Measurements from ENCODE around the gene MED15. TPM values are rescaled to one million over a fixed set of nuclear protein-coding genes. Genes with fewer than 3 reads are reported as not detected.
A peak's percentile ranks its signal among the peaks of the same experiment; 100 is the strongest.

MED15 gene
- total RNA-seq, 4 donors from 2014 or later, result 37.5 to 69.4 (median 52.7) TPM

DNA sequence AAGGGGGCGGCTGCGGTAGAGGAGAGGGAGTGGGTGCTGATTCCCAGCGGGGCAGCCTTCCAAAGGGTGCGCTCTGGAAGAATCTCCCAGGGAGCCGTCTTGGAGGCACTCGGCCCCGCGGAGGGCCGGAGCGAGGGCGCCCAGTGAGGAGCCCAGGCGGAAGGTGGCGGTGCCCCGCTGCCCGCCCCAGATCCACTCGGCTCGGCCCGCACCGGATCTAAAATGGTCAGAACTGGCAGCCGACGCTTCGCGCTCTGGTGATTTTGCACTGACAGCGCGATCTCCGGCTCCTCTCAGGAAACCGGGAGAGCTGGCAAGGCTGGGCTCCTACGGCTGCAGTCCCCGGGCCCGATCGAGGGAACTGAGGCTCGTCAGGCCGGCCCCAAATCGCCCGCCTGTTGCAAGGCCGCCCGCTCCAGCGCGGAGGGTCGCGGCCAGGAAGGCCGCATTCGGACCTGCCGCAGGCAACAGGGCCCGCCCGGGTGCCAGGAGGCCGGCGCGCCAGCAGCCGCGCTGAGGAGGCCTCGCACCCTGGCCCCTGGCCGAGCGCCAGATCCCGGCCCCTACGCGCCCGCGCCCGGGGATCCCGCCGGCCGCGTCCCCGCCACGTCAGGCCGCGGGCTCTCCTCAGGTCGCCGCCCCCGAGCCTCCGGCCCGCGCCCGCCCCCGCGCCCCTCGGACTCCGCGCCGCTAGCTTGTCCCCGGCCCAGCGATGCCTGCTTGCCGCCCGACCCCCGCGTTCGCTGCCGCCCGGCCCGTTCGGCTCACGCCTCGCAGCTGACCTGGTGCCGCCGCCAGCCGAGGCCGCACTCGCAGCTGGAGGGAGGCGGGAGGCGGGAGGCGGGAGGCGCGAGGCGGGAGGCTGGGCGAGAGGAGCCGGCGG lies 12.2 kb upstream of the MED15 start, which contains the start of gene KLHL22:
KLHL22 (minus strand) TSS at position 818 of the 883 bp plus-strand sequence. CDS start 6,584 bp downstream, outside the sequence.
- in situ Hi-C loops (cut with MboI; ENCODE audit: low sequenced_read_pairs in 4 of 4) (loop anchor here in 1 of 4 donors (5.0 kb wide), 1 partner anchor 78 kb away; no protein-coding TSS in a partner anchor), intact Hi-C loops (cut with DNase I; ENCODE audit: low total_unique reads) (loop anchor here (1.0 to 10.0 kb wide), 6 partner anchors 64 to 422 kb away; partner anchors contain the start of genes CRKL, DGCR6L and DGCR8)
- Histone ChIP-seq H3K36me3 (no peaks in the 10 kb centered on the region), H3K27me3 (no peaks in the 10 kb centered on the region), H3K9me3 (no peaks in the 10 kb centered on the region), H3K4me3 (peak within 1 kb of the TSS; percentile 70 to 89 (median 74)), H3K4me1 (peaks cover 10 to 16% of the 10 kb centered on the region in 2 donors), H3K27ac (peak within 1 kb of the TSS; percentile 92 to 96 (median 96))
- ATAC-seq (peak; percentile 34 to 46), DNase-seq (peak in 1 of 2 donors; percentile 25)
- no peak for TF ChIP-seq POLR2A (IDR thresholded peaks at IDR 0.05)
- TF ChIP-seq, protein P1, sequence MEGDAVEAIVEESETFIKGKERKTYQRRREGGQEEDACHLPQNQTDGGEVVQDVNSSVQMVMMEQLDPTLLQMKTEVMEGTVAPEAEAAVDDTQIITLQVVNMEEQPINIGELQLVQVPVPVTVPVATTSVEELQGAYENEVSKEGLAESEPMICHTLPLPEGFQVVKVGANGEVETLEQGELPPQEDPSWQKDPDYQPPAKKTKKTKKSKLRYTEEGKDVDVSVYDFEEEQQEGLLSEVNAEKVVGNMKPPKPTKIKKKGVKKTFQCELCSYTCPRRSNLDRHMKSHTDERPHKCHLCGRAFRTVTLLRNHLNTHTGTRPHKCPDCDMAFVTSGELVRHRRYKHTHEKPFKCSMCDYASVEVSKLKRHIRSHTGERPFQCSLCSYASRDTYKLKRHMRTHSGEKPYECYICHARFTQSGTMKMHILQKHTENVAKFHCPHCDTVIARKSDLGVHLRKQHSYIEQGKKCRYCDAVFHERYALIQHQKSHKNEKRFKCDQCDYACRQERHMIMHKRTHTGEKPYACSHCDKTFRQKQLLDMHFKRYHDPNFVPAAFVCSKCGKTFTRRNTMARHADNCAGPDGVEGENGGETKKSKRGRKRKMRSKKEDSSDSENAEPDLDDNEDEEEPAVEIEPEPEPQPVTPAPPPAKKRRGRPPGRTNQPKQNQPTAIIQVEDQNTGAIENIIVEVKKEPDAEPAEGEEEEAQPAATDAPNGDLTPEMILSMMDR (IDR thresholded peaks at IDR 0.05 in 4 of 5, conservative IDR thresholded peaks at IDR 0.05 in 1 of 5), result no peak

DNA sequence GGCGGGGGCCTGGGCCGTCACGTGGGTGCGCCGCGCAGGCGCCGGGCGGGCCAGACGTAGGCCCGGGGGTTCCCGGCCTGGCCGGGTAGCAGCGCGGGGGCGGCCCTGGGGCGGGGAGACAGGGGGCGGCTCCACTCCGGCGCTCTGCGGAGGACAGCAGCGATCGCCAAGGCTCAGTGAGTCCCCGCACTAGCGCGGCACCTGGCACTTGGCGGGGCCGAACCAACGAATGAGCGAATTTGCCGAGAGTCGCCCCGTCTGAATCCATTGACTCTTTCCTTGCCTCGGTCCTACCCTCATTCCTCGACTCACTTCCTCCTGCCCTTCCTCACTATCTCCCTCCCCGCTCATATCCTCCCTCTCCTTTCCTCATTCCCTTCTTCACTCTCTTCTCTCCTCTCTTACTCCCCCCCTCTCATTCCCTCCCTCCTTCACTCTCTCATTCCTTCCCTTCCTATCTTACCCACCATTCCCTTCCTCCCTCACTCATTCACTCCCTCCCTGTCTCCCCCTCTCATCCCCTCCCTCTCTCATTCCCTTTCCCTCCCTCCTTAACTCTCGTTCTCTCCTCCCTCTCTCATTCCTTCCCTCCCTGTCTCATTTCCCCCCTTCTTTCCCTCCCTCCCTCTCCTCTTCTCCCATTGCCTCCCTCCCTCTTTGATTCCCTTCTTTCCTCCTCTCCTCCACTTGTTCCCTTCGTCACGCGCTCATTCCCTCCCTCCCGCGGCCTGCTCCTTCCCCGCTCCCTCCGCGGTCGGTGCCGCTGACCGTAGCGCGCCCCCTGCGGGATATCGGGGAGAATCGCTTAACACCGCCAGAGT lies 11.3 kb upstream of the MED15 start:
- Histone ChIP-seq H3K36me3 (peaks cover 0 to 2% of the 10 kb centered on the region in 2 donors), H3K4me3 (peak overlapping the region; percentile 63 to 74 (median 72)), H3K4me1 (peaks cover 10 to 16% of the 10 kb centered on the region in 2 donors), H3K27me3 (no peaks in the 10 kb centered on the region), H3K9me3 (no peaks in the 10 kb centered on the region), H3K27ac (peak overlapping the region; percentile 92 to 96 (median 96))
- ATAC-seq (peak; percentile 84), DNase-seq (peak; percentile 88 to 89)
- peak; percentile 90 to 96 for TF ChIP-seq POLR2A (IDR thresholded peaks at IDR 0.05)
- TF ChIP-seq, protein P1 (IDR thresholded peaks at IDR 0.05 in 4 of 5, conservative IDR thresholded peaks at IDR 0.05 in 1 of 5), result peak in 4 of 5 experiments; percentile 88 to 92 (median 90)
- intact Hi-C loops (cut with DNase I; ENCODE audit: low total_unique reads), result loop anchor here (1.0 to 10.0 kb wide), 9 partner anchors 11 to 475 kb away; partner anchors contain the start of genes CRKL, DGCR6L, DGCR8 and MED15
- in situ Hi-C loops (cut with MboI; ENCODE audit: low sequenced_read_pairs in 4 of 4), result loop anchor here in 1 of 4 donors (5.0 kb wide), 1 partner anchor 79 kb away; no protein-coding TSS in a partner anchor

DNA sequence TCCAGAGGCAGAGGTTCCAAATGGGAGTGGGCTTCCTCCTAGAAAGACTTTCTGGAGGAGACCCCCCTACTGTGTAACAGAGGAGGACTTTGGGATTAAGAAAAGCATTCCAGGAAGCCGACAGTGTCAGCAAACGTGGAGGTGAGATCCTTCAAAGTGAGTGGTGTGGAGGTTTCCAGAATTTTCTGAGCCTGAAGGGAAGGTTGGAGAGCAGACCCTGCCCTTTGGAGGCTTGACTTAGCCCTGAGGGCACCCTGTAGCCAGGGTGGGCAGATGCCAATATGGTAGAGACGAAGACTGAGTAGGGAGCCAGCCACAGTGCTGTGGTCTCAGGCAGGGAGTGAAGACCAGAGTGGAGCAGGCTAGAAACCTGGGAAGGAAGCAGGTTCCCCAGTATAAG lies 10.0 kb upstream of the MED15 start:
- peaks cover 10 to 16% of the 10 kb centered on the region in 2 donors for H3K4me1 ChIP-seq
- no peaks in the 10 kb centered on the region for H3K9me3 ChIP-seq
- in situ Hi-C loops (cut with MboI; ENCODE audit: low sequenced_read_pairs in 4 of 4) (loop anchor here in 1 of 4 donors (5.0 kb wide), 1 partner anchor 80 kb away; no protein-coding TSS in a partner anchor), intact Hi-C loops (cut with DNase I; ENCODE audit: low total_unique reads) (loop anchor here (2.0 to 10.0 kb wide), 6 partner anchors 75 to 477 kb away; partner anchors contain the start of genes CRKL, DGCR6L, DGCR8 and TANGO2)
- H3K27me3 ChIP-seq, result no peaks in the 10 kb centered on the region
- ATAC-seq (no peak), DNase-seq (no peak)
- no peak overlapping the region for H3K27ac ChIP-seq
- no peak for TF ChIP-seq POLR2A (IDR thresholded peaks at IDR 0.05)
- TF ChIP-seq, protein P1 (IDR thresholded peaks at IDR 0.05 in 4 of 5, conservative IDR thresholded peaks at IDR 0.05 in 1 of 5), result no peak
- peaks cover 0 to 9% of the 10 kb centered on the region in 2 donors for H3K36me3 ChIP-seq
- H3K4me3 ChIP-seq, result no peak overlapping the region

DNA sequence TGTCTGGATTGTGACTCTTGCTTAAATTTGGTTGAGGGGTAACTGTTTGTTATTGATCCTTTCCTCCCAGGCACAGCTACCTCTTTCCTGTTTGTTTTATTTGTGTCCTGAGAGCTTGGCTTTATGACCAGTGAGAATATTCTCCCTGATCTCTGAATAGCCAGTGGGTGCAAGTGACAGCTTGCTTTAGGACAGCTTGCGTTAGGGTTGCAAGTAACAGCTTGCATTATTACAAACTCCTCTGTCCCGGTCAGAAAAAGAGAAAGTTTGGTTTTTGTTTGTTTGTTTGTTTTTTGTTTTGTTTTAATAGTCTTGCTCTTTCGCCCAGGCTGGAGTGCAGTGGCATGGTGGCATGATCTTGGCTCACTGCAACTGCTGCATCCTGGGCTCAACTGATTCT lies 8.5 kb upstream of the MED15 start:
- Histone ChIP-seq H3K9me3 (no peaks in the 10 kb centered on the region), H3K4me3 (no peak overlapping the region), H3K27ac (no peak overlapping the region), H3K4me1 (peaks cover 10 to 16% of the 10 kb centered on the region in 2 donors), H3K36me3 (peaks cover 0 to 9% of the 10 kb centered on the region in 2 donors), H3K27me3 (no peaks in the 10 kb centered on the region)
- intact Hi-C loops (cut with DNase I; ENCODE audit: low total_unique reads), result loop anchor here (5.0 to 10.0 kb wide), 4 partner anchors 174 to 418 kb away; partner anchors contain the start of genes CRKL, DGCR6L and DGCR8
- TF ChIP-seq, protein P1 (IDR thresholded peaks at IDR 0.05 in 4 of 5, conservative IDR thresholded peaks at IDR 0.05 in 1 of 5), result no peak
- TF ChIP-seq POLR2A (IDR thresholded peaks at IDR 0.05), result no peak
- no peak for DNase-seq
- in situ Hi-C loops (cut with MboI; ENCODE audit: low sequenced_read_pairs in 4 of 4), result loop anchor here in 1 of 4 donors (5.0 kb wide), 1 partner anchor 82 kb away; no protein-coding TSS in a partner anchor
- ATAC-seq, result no peak

All from gastrocnemius medialis (tissue), 4 donors.